Dendritic cell treated with granulocyte-macrophage colony-stimulating factor and Interleukin-4, amounts not matched to agents 40 ng/mL and 50 ng/mL, for 4 days (primary cell): ENCODE results near the gene VWF.
"Not testable (repeated sequence)": the region's sequence is repeated elsewhere in the genome, so short reads cannot be mapped to it uniquely, and the experiment has no call there.

Experiments used
- H3K27ac Mint-ChIP-seq: one replicate; pipeline ENCODE4 v1.8.0; 2022; ENCODE audit warnings: mild to moderate bottlenecking, mixed read lengths
- H3K27me3 Mint-ChIP-seq: one replicate; pipeline ENCODE4 v1.8.0; 2022; ENCODE audit warnings: mild to moderate bottlenecking, mixed read lengths
- H3K36me3 Mint-ChIP-seq: one replicate; pipeline ENCODE4 v1.8.0; 2022; ENCODE audit warnings: low read depth, mixed read lengths
- H3K4me1 Mint-ChIP-seq: one replicate; pipeline ENCODE4 v1.8.0; 2022; ENCODE audit warnings: low read depth, mixed read lengths
- H3K4me3 Mint-ChIP-seq: one replicate; pipeline ENCODE4 v1.8.0; 2022; ENCODE audit warnings: mild to moderate bottlenecking, moderate library complexity, mixed read lengths
- H3K9me3 Mint-ChIP-seq: one replicate; pipeline ENCODE4 v1.8.0; 2022; ENCODE audit warnings: mixed read lengths
- intact Hi-C: fragments of 100-400 bp; cut with micrococcal nuclease; formaldehyde crosslinking; loops from one replicate; pipeline ENCODE4 v1.15.0; 2022

The VWF gene

DNA sequence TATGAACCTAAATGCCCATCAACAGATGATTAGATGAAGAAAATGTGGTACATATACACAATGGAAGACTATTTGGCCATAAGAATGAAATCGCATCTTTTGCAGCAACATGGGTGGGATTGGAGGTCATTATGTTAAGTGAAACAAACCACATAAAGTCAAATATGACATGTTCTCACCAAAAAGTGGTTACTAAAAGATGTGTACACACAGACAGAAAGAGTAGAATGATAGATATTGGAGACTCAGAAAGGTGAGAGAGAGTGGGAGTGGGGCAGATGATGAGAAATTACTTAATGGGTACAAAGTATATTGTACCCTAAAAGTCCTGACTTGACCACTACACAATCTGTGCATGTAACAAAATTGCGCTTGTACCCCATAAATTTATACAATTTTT, 19.6 kb downstream of the VWF start:
- no peaks in the 10 kb centered on the region for H3K9me3 Mint-ChIP-seq
- H3K36me3 Mint-ChIP-seq, result no peaks in the 10 kb centered on the region
- peaks cover 26% of the 10 kb centered on the region for H3K4me1 Mint-ChIP-seq
- intact Hi-C loops, result loop anchor here (5.0 kb wide), 1 partner anchor 38 kb away; no protein-coding TSS in a partner anchor
- H3K27ac Mint-ChIP-seq, result no peak overlapping the region
- peaks cover 15% of the 10 kb centered on the region for H3K27me3 Mint-ChIP-seq
- no peak overlapping the region for H3K4me3 Mint-ChIP-seq

DNA sequence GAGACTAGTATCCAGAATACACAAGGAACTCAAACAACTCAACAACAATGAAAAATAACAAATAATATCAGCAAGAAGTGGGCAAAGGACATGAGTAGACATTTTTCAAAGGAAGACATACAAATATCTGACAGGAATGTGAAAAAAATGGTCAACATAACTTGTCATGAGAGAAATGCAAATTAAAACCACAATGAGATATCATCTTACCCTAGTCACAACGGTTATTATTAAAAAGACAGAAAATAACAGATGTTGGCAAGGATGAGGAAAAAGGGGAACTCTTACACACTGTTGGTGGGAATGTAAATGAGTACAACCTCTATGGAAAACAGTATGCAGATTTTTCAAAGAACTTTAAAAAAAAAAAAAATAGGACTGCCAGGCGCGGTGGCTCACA, 20.4 kb downstream of the VWF start:
- no peak overlapping the region for H3K4me3 Mint-ChIP-seq
- peak overlapping the region; percentile 37 for H3K27ac Mint-ChIP-seq
- intact Hi-C loops, result no loop called here
- H3K36me3 Mint-ChIP-seq, result no peaks in the 10 kb centered on the region
- peaks cover 13% of the 10 kb centered on the region for H3K27me3 Mint-ChIP-seq
- peaks cover 26% of the 10 kb centered on the region for H3K4me1 Mint-ChIP-seq
- H3K9me3 Mint-ChIP-seq, result no peaks in the 10 kb centered on the region

DNA sequence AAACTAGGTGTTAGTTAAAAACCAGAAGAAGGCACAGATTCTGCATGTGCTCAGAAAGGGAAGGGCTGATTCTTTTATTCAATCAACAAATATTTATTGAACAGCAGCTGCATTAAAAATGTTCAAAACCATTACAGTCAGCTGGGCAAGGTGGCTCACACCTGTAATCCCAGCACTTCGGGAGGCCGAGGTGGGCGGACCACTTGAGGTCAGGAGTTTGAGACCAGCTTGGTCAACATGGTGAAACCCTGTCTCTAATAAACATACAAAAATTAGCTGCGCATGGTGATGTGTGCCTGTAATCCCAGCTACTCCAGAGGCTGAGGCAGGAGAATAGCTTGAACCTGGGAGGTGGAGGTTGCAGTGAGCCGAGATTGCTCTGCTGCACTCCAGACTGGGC, 22.4 kb downstream of the VWF start:
- Mint-ChIP-seq H3K27me3 (peaks cover 14% of the 10 kb centered on the region), H3K4me1 (peaks cover 21% of the 10 kb centered on the region)
- H3K4me3 Mint-ChIP-seq, intact Hi-C loops, H3K27ac Mint-ChIP-seq, H3K36me3 Mint-ChIP-seq, H3K9me3 Mint-ChIP-seq: not testable (repeated sequence)

DNA sequence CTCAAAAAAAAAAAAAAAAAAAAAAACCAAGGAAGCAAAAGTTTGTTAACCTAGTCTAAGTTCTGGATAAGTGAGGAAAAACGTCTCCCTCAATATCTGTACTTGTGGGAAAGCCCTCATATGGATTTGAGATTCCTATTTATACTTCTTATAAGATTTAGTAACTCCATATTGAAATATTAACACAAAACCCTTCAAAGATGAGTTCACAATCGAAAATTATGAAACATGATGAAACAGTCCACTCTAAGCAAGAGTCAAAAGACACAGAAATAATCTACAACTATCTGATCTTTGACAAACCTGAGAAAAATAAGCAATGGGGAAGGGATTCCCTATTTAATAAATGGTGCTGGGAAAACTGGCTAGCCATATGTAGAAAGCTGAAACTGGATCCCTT, 25.2 kb downstream of the VWF start:
- Mint-ChIP-seq H3K36me3 (no peaks in the 10 kb centered on the region), H3K4me3 (no peak overlapping the region), H3K4me1 (peaks cover 7% of the 10 kb centered on the region), H3K9me3 (no peaks in the 10 kb centered on the region), H3K27ac (no peak overlapping the region), H3K27me3 (peaks cover 22% of the 10 kb centered on the region)
- intact Hi-C loops, result no loop called here

DNA sequence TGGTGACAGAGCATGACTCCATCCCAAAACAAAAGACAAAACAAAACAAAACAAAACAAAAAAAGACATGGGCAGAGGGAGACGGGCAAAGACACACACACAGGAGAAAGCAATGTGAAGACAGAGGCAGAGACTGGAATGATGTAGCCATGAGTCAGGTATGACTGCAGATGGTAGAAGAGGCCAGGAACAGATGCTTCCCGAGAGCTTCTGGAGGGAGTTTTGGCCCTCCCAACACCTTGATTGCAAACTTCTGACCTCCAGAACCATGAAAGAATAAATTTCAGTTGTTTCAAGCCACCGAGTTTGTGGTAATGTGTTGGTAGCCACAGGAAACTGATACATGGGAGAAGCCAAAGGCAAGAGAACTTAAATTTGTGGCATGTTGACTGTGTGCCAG, 27.1 kb downstream of the VWF start:
- H3K27ac Mint-ChIP-seq, result no peak overlapping the region
- no peaks in the 10 kb centered on the region for H3K36me3 Mint-ChIP-seq
- H3K27me3 Mint-ChIP-seq, result peaks cover 17% of the 10 kb centered on the region
- intact Hi-C loops, result no loop called here
- H3K4me1 Mint-ChIP-seq, result peaks cover 16% of the 10 kb centered on the region
- H3K9me3 Mint-ChIP-seq, result no peaks in the 10 kb centered on the region
- H3K4me3 Mint-ChIP-seq, result no peak overlapping the region

DNA sequence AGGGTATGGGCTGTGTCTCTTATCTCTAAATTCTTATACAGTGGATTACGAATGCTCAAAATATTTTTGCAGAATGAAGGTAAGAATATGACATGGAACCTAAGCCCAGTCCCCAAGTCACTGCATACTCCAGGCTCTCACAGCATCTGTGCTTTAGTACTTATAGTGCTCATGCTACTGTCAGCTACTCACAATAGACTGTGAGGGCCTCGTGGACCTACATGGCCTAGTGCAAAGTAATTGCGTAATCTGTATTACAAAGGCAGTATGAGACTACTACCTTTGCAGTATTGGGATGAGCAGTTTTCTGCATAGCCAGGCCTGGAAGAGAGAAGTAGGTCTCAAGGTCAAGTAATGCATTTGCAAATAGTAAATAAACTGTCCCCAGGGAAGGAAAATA, 27.9 kb downstream of the VWF start:
- Mint-ChIP-seq H3K9me3 (no peaks in the 10 kb centered on the region), H3K27me3 (peaks cover 17% of the 10 kb centered on the region)

DNA sequence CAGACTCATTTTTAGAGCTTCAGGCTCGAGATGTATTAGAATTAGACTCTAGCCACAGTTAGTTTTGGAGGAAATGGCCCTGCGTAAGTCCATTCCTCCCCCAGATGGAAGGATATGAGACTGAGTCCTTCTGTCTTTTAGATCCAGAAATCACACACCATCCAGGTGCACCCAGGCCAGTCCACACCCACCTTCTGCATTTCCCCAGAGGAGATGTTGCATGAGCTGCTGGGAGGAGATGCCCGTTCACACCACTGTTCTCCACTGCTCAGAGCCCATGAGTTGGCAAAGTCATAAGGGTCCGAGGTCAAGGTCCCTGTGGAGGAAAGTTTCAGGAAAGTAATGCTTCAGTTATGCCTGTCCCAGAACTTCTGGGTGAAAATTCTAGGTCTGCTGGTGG, 29.2 kb downstream of the VWF start:
- intact Hi-C loops, result no loop called here
- no peaks in the 10 kb centered on the region for H3K36me3 Mint-ChIP-seq
- peaks cover 21% of the 10 kb centered on the region for H3K27me3 Mint-ChIP-seq
- H3K27ac Mint-ChIP-seq, result no peak overlapping the region
- H3K9me3 Mint-ChIP-seq, result no peaks in the 10 kb centered on the region
- peaks cover 32% of the 10 kb centered on the region for H3K4me1 Mint-ChIP-seq
- no peak overlapping the region for H3K4me3 Mint-ChIP-seq

More for the DNA sequence above, 27.9 kb downstream of the VWF start:
- no peak overlapping the region for H3K27ac Mint-ChIP-seq
- H3K36me3 Mint-ChIP-seq, result no peaks in the 10 kb centered on the region
- H3K4me1 Mint-ChIP-seq, result peaks cover 24% of the 10 kb centered on the region
- H3K4me3 Mint-ChIP-seq, result no peak overlapping the region
- intact Hi-C loops, result no loop called here

DNA sequence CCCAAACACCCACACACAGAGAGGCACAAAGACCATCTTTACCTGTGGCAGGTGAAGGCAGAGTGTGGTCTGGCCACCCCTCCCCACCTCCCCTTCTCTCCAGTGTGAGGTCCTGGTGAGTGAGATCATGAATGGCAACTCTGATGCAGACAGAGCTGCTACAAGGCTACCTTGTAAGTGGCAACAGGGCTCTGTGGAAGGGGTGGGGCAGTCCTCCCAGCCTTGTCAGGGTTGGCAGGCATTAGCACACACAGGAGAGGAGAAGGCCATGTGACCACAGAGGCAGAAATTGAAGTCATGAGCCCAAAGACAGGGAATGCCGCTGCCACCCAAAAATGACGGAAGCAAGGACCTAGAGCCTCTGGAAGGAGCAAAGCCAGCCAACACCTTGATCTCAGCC, 30.7 kb downstream of the VWF start:
- intact Hi-C loops, result no loop called here
- H3K4me1 Mint-ChIP-seq, result peaks cover 44% of the 10 kb centered on the region
- peaks cover 31% of the 10 kb centered on the region for H3K27me3 Mint-ChIP-seq
- no peaks in the 10 kb centered on the region for H3K36me3 Mint-ChIP-seq
- H3K27ac Mint-ChIP-seq, result peak overlapping the region; percentile 75
- no peak overlapping the region for H3K4me3 Mint-ChIP-seq
- no peaks in the 10 kb centered on the region for H3K9me3 Mint-ChIP-seq

DNA sequence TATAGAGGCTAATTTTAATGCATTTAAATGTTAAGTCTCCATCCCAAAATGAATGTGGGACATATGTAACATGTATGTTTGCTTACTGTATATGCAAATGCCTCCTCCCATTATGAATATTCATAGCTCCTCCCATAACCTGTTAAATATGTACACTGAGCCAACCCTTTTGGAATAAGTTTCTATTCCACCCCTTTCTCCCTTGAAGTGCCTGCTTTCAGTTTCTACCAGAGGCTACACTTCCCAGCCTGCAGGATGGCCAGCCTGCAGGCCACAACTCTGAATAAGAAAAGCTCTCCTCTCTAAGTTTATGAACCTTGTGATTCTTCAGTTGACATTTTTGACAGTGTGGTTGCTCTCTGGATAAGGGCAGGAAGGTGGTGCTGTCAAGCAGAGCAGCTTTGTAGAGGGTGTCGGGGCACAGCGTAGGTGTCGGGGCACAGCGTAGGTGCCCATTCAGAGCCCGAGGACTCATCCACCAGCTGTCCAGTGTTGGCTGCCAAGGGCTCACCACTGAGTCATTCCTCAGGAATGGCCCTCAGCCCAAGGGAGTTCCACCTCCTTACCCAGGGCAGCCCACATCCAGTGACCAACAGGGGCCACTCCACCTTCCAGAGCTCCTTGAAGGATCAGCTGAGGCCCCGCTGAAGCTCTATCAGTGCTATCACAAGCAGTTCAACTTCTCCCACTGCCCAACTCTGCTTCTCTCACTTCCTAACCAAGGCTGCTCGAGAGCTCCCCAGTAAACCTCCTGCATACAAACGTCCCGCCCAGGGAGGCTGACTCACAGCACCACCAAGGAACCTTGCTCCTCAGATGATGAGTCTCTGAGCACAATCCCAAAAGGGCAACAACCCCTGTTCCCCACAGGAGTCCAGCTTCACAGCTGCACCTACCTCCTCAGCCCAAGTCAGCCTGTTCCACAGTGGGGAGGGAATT, 31.4 kb downstream of the VWF start:
- Mint-ChIP-seq H3K4me3 (no peak overlapping the region), H3K4me1 (peaks cover 51% of the 10 kb centered on the region), H3K36me3 (no peaks in the 10 kb centered on the region), H3K27ac (peak overlapping the region; percentile 75), H3K27me3 (peaks cover 28% of the 10 kb centered on the region), H3K9me3 (no peaks in the 10 kb centered on the region)
- intact Hi-C loops, result no loop called here

DNA sequence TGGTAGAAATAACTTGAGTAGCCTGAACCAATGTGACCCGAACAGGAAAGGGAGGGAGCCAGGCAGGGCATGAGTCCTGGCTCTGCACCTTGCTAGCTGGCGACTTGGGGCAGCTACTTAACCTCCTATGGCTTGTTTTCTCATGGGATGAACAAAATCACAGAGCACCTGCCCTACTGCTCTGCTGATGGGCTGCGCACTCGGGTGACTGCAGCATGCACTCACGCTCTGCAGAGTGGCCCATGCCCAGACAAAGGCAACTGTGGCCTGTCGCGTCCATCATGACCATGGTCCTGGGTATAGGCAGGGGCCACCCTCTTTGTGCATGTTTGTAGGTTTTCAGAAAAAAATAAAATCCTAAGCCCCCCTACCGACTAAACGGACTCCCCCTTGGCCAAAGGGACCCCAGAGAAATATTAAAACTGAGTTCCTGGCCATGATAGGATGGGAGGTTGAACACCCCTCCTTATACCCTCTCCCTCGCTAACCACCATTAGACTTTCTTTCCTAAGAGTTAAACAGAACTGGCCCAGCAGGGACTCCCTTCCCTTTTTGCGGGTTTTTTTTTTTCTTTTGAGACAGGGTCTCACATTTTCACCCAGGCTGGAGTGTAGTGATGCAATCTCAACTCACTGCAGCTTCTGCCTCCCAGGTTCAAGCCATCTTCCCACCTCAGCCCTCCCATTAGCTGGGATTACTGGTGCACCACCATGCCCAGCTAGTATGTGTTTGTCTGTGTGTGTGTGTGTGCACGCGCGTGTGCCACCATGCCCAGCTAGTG, 32.5 kb downstream of the VWF start:
- Mint-ChIP-seq H3K27ac (peak overlapping the region; percentile 75), H3K4me1 (peaks cover 52% of the 10 kb centered on the region), H3K27me3 (peaks cover 28% of the 10 kb centered on the region), H3K36me3 (no peaks in the 10 kb centered on the region), H3K9me3 (no peaks in the 10 kb centered on the region), H3K4me3 (no peak overlapping the region)
- intact Hi-C loops, result no loop called here

DNA sequence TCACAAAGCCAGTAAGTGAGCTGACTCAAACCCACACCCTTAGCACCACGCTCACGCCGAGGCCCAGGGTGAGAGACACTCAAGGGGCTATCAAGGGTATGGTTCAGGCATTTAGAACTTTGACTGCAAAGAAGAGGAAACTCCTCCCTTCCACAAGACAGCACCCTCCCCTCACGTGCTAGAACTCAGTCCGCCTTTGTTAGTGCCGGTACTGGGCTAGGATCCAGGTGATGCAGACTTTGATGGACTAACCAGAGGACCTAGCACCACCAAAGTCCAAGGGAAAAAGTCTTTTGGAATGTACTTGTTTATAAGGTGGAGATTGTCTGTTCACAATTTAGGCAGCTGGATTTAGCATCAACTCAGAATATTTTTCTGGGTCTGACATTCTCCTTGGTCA, 33.7 kb downstream of the VWF start:
- Mint-ChIP-seq H3K27ac (peak overlapping the region; percentile 27), H3K36me3 (no peaks in the 10 kb centered on the region), H3K4me1 (peaks cover 52% of the 10 kb centered on the region), H3K27me3 (peaks cover 36% of the 10 kb centered on the region), H3K4me3 (no peak overlapping the region), H3K9me3 (no peaks in the 10 kb centered on the region)
- intact Hi-C loops, result no loop called here

DNA sequence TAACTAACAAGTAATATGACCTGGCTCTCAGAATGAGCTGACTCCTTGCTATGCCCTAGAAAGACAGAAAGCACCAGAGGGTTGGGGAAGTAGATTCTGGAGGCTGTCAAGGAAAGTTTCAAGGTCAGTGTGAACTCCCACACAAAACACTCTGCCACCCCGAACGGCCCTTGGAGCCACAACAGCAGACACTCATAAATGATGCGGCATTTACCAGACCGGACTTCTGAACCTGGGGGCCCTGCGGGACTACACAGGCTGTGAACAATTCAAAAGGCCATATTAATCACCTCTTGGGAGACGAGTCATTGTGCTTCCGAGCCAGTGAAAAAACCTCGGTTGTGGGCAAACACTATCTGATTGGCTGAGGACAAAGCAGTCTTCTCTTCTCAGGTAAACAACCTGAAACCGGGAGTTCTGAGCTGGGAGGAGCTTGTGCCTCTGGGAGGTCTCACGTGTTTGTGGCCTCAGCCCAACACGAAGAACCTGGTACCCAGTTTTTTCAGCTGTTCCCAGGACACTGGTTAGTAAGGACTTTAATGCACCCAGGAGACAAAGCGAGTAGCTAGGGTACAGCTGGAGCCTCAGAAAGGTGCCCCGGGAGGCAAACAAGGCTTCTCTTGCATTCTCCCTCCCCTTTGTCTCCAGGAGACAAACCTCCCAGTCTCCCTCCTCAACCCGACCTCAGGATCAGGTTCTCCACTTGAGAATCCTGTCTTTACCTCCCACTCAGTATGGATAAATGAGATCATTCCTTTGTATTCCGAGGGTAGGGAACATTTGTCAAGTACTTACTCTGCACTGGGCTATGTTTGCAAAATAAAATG, 35.3 kb downstream of the VWF start:
- H3K9me3 Mint-ChIP-seq, result no peaks in the 10 kb centered on the region
- peaks cover 30% of the 10 kb centered on the region for H3K27me3 Mint-ChIP-seq
- no peak overlapping the region for H3K27ac Mint-ChIP-seq
- intact Hi-C loops, result no loop called here
- no peak overlapping the region for H3K4me3 Mint-ChIP-seq
- no peaks in the 10 kb centered on the region for H3K36me3 Mint-ChIP-seq
- H3K4me1 Mint-ChIP-seq, result peaks cover 52% of the 10 kb centered on the region

DNA sequence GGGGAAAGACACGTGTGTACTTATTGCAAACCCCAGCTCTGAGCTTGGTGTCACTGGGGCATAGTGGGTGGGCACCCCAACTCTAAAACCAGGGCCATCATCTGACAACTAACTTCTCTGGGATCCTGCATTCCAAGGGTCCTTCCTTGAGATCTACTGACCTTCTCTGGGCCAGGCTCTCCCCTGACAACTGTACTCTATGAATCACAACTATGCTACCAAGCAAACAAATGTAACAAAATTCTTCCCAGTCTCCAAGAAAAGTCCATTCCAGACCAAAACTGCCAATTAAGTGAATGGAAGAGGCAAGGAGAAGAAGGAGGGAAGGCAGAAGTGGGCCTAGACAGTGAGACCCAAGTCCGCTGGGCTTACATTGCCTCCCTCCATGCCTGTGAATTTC, 38.2 kb downstream of the VWF start:
- no peak overlapping the region for H3K4me3 Mint-ChIP-seq
- no peaks in the 10 kb centered on the region for H3K9me3 Mint-ChIP-seq
- H3K36me3 Mint-ChIP-seq, result no peaks in the 10 kb centered on the region
- H3K4me1 Mint-ChIP-seq, result peaks cover 38% of the 10 kb centered on the region
- peaks cover 31% of the 10 kb centered on the region for H3K27me3 Mint-ChIP-seq
- H3K27ac Mint-ChIP-seq, result no peak overlapping the region
- intact Hi-C loops, result no loop called here

DNA sequence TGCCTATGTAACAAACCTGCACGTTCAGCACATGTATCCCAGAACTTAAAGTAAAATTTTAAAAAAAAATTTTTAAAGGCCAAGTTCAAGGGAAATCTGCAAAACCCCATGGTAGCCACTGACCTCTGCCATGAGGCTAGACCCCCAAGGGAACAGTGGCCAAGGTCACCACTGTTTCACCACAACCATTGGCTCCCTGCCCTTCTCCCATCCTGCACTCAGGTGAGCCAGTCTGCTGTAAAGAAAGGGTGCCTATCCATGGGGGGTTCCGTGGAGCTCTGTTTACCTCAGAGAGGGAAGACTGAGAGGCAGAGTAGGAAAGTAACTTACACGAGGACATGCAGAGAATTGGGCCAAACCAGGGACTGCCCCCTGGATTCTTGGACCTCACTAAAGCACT, 38.6 kb downstream of the VWF start:
- intact Hi-C loops, result no loop called here
- Mint-ChIP-seq H3K27ac (no peak overlapping the region), H3K36me3 (no peaks in the 10 kb centered on the region), H3K4me3 (no peak overlapping the region), H3K27me3 (peaks cover 29% of the 10 kb centered on the region), H3K4me1 (peaks cover 36% of the 10 kb centered on the region), H3K9me3 (no peaks in the 10 kb centered on the region)
